H1 (cell line): ENCODE data around the gene ERGIC2. TPM values are rescaled to one million over a fixed set of nuclear protein-coding genes. Genes with fewer than 3 reads are reported as not detected.

Experiments
- CTCF ChIA-PET: fragments of 300-600 bp; sonication (Branson Sonifier 250); formaldehyde crosslinking; loops from one replicate; lab custom pipeline; 2021; ENCODE audit not compliant: partially characterized antibody; lab: Charles Lee
- POLR2A ChIA-PET: fragments of 300-600 bp; sonication (Branson Sonifier 250); formaldehyde crosslinking; loops from one replicate; lab custom pipeline; 2021; ENCODE audit warnings: inconsistent platforms; ENCODE audit not compliant: partially characterized antibody; lab: Charles Lee
- DNase-seq, 2 experiments: peaks; one replicate each; pipeline versions ENCODE4 v3.0.0 to v3.0.0-alpha.2; 2010 to 2022; ENCODE audit warnings: low spot score in 2 of 2, low read depth in 1 of 2, mixed read lengths in 1 of 2
- FAIRE-seq: peaks from 2 replicates; lab custom pipeline; 2011; peaks lifted over from hg19 to GRCh38; lab: Jason Lieb, UNC
- H2AFZ ChIP-seq: 2 replicates; pipeline ENCODE4 v1.8.1; 2012; ENCODE audit warnings: low read length, inconsistent platforms
- H2AK5ac ChIP-seq: 2 replicates; pipeline ENCODE4 v1.6.1; 2013; ENCODE audit warnings: low read depth, low read length
- H2BK120ac ChIP-seq: replicated peaks from 2 replicates; pipeline ENCODE3; 2013; ENCODE audit warnings: low read depth, low read length, inconsistent platforms
- H2BK12ac ChIP-seq: 2 replicates; pipeline ENCODE4 v1.6.1; 2013; ENCODE audit warnings: low read depth, low read length
- H2BK15ac ChIP-seq: 2 replicates; pipeline ENCODE4 v1.6.1; 2013; ENCODE audit warnings: low read length
- H2BK20ac ChIP-seq: 2 replicates; pipeline ENCODE4 v1.6.1; 2013; ENCODE audit warnings: low read length
- H2BK5ac ChIP-seq: 2 replicates; pipeline ENCODE4 v1.6.1; 2013; ENCODE audit warnings: low read depth, low read length
- H3K14ac ChIP-seq: 2 replicates; pipeline ENCODE4 v1.6.1; 2013; ENCODE audit warnings: inconsistent platforms; ENCODE audit not compliant: insufficient read length
- H3K18ac ChIP-seq: 2 replicates; pipeline ENCODE4 v1.6.1; 2013; ENCODE audit warnings: low read length; ENCODE audit errors: extremely low read depth
- H3K23ac ChIP-seq: 2 replicates; pipeline ENCODE4 v1.6.1; 2013; ENCODE audit warnings: inconsistent platforms; ENCODE audit not compliant: insufficient read length
- H3K23me2 ChIP-seq: 2 replicates; pipeline ENCODE4 v1.6.1; 2013; ENCODE audit warnings: low read depth, low read length
- H3K27ac ChIP-seq: 2 replicates; pipeline ENCODE4 v1.6.1; 2011; ENCODE audit warnings: low read depth, low read length, inconsistent platforms
- H3K27me3 ChIP-seq, 4 experiments: replicated peaks in 1 of 4; 1 replicate in 1 of 4; 2 replicates in 3 of 4; pipeline versions ENCODE4 v1.6.1 to v1.8.1; 2011 to 2013; ENCODE audit warnings: low read length in 3 of 4, mild to moderate bottlenecking in 3 of 4, inconsistent platforms in 2 of 4, mixed read lengths in 2 of 4, moderate library complexity in 1 of 4; ENCODE audit not compliant: control insufficient read depth in 3 of 4, insufficient read depth in 3 of 4; ENCODE audit errors: extremely low read depth in 1 of 4
- H3K36me3 ChIP-seq, 4 experiments: 2 replicates each; pipeline versions ENCODE4 v1.6.1 to v1.8.1; 2011 to 2013; ENCODE audit warnings: mild to moderate bottlenecking in 4 of 4, low read length in 3 of 4, moderate library complexity in 2 of 4, control low read depth in 1 of 4, inconsistent platforms in 1 of 4; ENCODE audit not compliant: insufficient read depth in 4 of 4, control insufficient read depth in 2 of 4
- H3K4ac ChIP-seq: replicated peaks from 2 replicates; pipeline ENCODE3; 2013; ENCODE audit warnings: low read length, low read depth, mixed read lengths, inconsistent platforms; ENCODE audit not compliant: insufficient read length
- H3K4me1 ChIP-seq, 4 experiments: replicated peaks in 1 of 4; 1 replicate in 1 of 4; 2 replicates in 3 of 4; pipeline versions ENCODE4 v1.6.1 to v1.8.1; 2011 to 2013; ENCODE audit warnings: low read length in 3 of 4, inconsistent platforms in 2 of 4, mixed read lengths in 1 of 4; ENCODE audit not compliant: insufficient read depth in 4 of 4, control insufficient read depth in 3 of 4
- H3K4me2 ChIP-seq, 2 experiments: 2 replicates each; pipeline versions ENCODE4 v1.6.1 to v1.8.1; 2011 to 2013; ENCODE audit warnings: low read depth in 2 of 2, low read length in 2 of 2, control low read depth in 1 of 2, inconsistent platforms in 1 of 2, mild to moderate bottlenecking in 1 of 2; ENCODE audit not compliant: insufficient read depth in 1 of 2
- H3K4me3 ChIP-seq, 4 experiments: fragments of 200-600, 300-600 bp in 1 of 4; sonication (generic), shearing (Covaris generic), sonication (Bioruptor Twin) in 1 of 4; 2 replicates each; pipeline versions ENCODE4 v1.5.1 to v1.8.1; 2011 to 2016; ENCODE audit warnings: low read length in 4 of 4, low read depth in 3 of 4, control low read depth in 2 of 4, inconsistent platforms in 2 of 4, mild to moderate bottlenecking in 2 of 4, mixed read lengths in 1 of 4, moderate library complexity in 1 of 4; ENCODE audit not compliant: insufficient read depth in 2 of 4; ENCODE audit errors: extremely low read depth in 1 of 4
- H3K56ac ChIP-seq: replicated peaks from 2 replicates; pipeline ENCODE3; 2013; ENCODE audit warnings: low read depth, mild to moderate bottlenecking, mixed read lengths, low read length, inconsistent platforms; ENCODE audit not compliant: insufficient read length
- H3K79me1 ChIP-seq: 2 replicates; pipeline ENCODE4 v1.6.1; 2013; ENCODE audit warnings: low read depth, low read length, control low read depth
- H3K79me2 ChIP-seq, 2 experiments: 2 replicates each; pipeline versions ENCODE4 v1.6.1 to v1.8.1; 2012 to 2013; ENCODE audit warnings: low read length in 2 of 2, mild to moderate bottlenecking in 2 of 2, inconsistent platforms in 1 of 2; ENCODE audit not compliant: insufficient read depth in 2 of 2, control insufficient read depth in 1 of 2
- H3K9ac ChIP-seq, 4 experiments: replicated peaks in 1 of 4; 1 replicate in 1 of 4; 2 replicates in 3 of 4; pipeline versions ENCODE4 v1.6.1 to v1.8.1; 2011 to 2013; ENCODE audit warnings: low read depth in 3 of 4, low read length in 3 of 4, control low read depth in 2 of 4, mild to moderate bottlenecking in 2 of 4, moderate library complexity in 2 of 4, inconsistent platforms in 1 of 4; ENCODE audit errors: extremely low read depth in 1 of 4
- H3K9me3 ChIP-seq, 2 experiments: 2 replicates each; pipeline versions ENCODE4 v1.6.1 to v1.8.1; 2012 to 2013; ENCODE audit warnings: mild to moderate bottlenecking in 2 of 2, moderate library complexity in 2 of 2, control low read depth in 1 of 2, inconsistent platforms in 1 of 2, low read depth in 1 of 2, low read length in 1 of 2, mixed read lengths in 1 of 2; ENCODE audit not compliant: insufficient read depth in 2 of 2
- H4K20me1 ChIP-seq, 2 experiments: replicated peaks in 1 of 2; 2 replicates each; pipeline versions ENCODE3 to v1.8.1; 2011 to 2013; ENCODE audit warnings: inconsistent platforms in 2 of 2, low read length in 2 of 2, mild to moderate bottlenecking in 1 of 2; ENCODE audit not compliant: insufficient read depth in 2 of 2, control insufficient read depth in 1 of 2
- H4K5ac ChIP-seq: 2 replicates; pipeline ENCODE4 v1.6.1; 2013; ENCODE audit warnings: low read length, low read depth, mixed read lengths, inconsistent platforms; ENCODE audit not compliant: insufficient read length
- H4K8ac ChIP-seq: 2 replicates; pipeline ENCODE4 v1.8.0; 2013; ENCODE audit warnings: mild to moderate bottlenecking, moderate library complexity, low read length, inconsistent platforms; ENCODE audit not compliant: insufficient read depth; ENCODE audit errors: extremely low read depth
- H4K91ac ChIP-seq: replicated peaks from 2 replicates; pipeline ENCODE3; 2013; ENCODE audit warnings: low read length, mixed read lengths, inconsistent platforms; ENCODE audit not compliant: insufficient read length
- HDAC6 ChIP-seq: IDR thresholded peaks from one replicate; pipeline ENCODE4 v1.7.1; 2012; ENCODE audit warnings: low read depth, mild to moderate bottlenecking, inconsistent platforms, low read length, moderate library complexity
- SRF ChIP-seq: IDR thresholded peaks from 2 replicates; pipeline ENCODE4 v1.6.1; 2011; ENCODE audit warnings: mild to moderate bottlenecking, low read depth, low read length, moderate library complexity
- WGBS, 2 experiments: shearing (Covaris generic) in 1 of 2; methylation state at CpG; one replicate each; pipeline versions ENCODE4 v1.1.6 to v1.1.7; 2013 to 2015; ENCODE audit warnings: low lambda C conversion rate in 2 of 2, mixed read lengths in 2 of 2, inconsistent platforms in 1 of 2, low coverage in 1 of 2, missing lambda C conversion rate in 1 of 2; ENCODE audit not compliant: insufficient replicate concordance in 2 of 2, insufficient coverage in 1 of 2, insufficient read length in 1 of 2; ENCODE audit errors: extremely low coverage in 1 of 2, missing lambda C conversion rate in 1 of 2; 5-methylcytosine and 5-hydroxymethylcytosine counted together
- polyA plus RNA-seq, 7 experiments: library from polyadenylated mRNA; depleted of rRNA in 3 of 7; stranded (reverse) in 5 of 7; unstranded in 2 of 7; fragments of >200 nt in 5 of 7; fragments of 200-250 nt in 2 of 7; gene quantifications; 1 replicate in 5 of 7; 2 replicates in 1 of 7; 4 replicates in 1 of 7; pipeline versions ENCODE4 v1.2.1 to v1.2.3, GENCODE V29; 2011 to 2013; ENCODE audit warnings: missing spikeins in 2 of 7, mixed read lengths in 2 of 7
- total RNA-seq: library from RNA; stranded (reverse); fragmentation: NEBNext Ultra II Directional; extraction: Animal tissue kit (Norgen Biotek cat#: 25700); gene quantifications from 2 replicates; pipeline ENCODE4 v1.2.1, GENCODE V29; 2021

ERGIC2 gene
- total and polyA plus RNA-seq, 2 of the 8 experiments (the other 6 are each of a cell fraction or from before 2014, with no cell fraction given), result 16.5 to 61.8 TPM

GRCh38 chr12:29314416-29314815 lies 66.6 kb downstream of the ERGIC2 start:
- Histone ChIP-seq H3K56ac (no peak overlapping the region), H3K18ac (no peak overlapping the region), H3K9me3 (no peaks in the 10 kb centered on the region), H4K20me1 (no peaks in the 10 kb centered on the region), H2BK12ac (no peak overlapping the region), H2BK15ac (no peak overlapping the region), H3K79me1 (no peaks in the 10 kb centered on the region), H3K23ac (no peak overlapping the region), H2AK5ac (no peak overlapping the region), H3K4me1 (0 out of 7 replicates have a peak, but pooled peaks cover 0 to 3% (median 0%) of the 10 kb centered on the region in 4 experiments), H3K27me3 (no peaks in the 10 kb centered on the region), H3K14ac (no peak overlapping the region), H2BK5ac (no peak overlapping the region), H3K36me3 (no peaks in the 10 kb centered on the region), H4K5ac (no peak overlapping the region), H3K79me2 (no peaks in the 10 kb centered on the region), H2AFZ (no peak overlapping the region), H4K91ac (no peak overlapping the region), H3K4me3 (no peak overlapping the region), H2BK20ac (no peak overlapping the region), H4K8ac (no peak overlapping the region), H3K4ac (no peak overlapping the region), H3K27ac (no peak overlapping the region)
- ChIA-PET CTCF (no interaction called here), POLR2A (interaction anchor here (0.9 kb wide), 1 partner anchor 67 kb away, joined by 3 read pairs; the partner anchor contains the start of gene ERGIC2)
- FAIRE-seq, result no peak
- no peak for DNase-seq
- WGBS, 2 experiments, result 96% methylated on average over 2 of the region's 2 CpGs; no CpG with 5 or more reads in 1 of the 2 experiments
- no peak for TF ChIP-seq SRF
- TF ChIP-seq HDAC6, result no peak
- TF ChIP-seq, all 59 proteins: peak for 0
- no peak overlapping the region for H3K4me2 ChIP-seq
- no peak overlapping the region for H2BK120ac ChIP-seq
- H3K23me2 ChIP-seq, result no peaks in the 10 kb centered on the region
- H3K9ac ChIP-seq, result no peak overlapping the region
